GM18498 (cell line): ENCODE results near the gene PIK3CA.
"Not testable (repeated sequence)": the region's sequence is repeated elsewhere in the genome, so short reads cannot be mapped to it uniquely, and the experiment has no call there.

Source experiments
- ATAC-seq: cut with Tn5 transposase; IDR thresholded peaks from one replicate; pipeline ENCODE4 v1.9.1; 2021; ENCODE audit warnings: mild to moderate bottlenecking, moderate library complexity; ENCODE audit not compliant: unreplicated experiment

The PIK3CA gene

DNA sequence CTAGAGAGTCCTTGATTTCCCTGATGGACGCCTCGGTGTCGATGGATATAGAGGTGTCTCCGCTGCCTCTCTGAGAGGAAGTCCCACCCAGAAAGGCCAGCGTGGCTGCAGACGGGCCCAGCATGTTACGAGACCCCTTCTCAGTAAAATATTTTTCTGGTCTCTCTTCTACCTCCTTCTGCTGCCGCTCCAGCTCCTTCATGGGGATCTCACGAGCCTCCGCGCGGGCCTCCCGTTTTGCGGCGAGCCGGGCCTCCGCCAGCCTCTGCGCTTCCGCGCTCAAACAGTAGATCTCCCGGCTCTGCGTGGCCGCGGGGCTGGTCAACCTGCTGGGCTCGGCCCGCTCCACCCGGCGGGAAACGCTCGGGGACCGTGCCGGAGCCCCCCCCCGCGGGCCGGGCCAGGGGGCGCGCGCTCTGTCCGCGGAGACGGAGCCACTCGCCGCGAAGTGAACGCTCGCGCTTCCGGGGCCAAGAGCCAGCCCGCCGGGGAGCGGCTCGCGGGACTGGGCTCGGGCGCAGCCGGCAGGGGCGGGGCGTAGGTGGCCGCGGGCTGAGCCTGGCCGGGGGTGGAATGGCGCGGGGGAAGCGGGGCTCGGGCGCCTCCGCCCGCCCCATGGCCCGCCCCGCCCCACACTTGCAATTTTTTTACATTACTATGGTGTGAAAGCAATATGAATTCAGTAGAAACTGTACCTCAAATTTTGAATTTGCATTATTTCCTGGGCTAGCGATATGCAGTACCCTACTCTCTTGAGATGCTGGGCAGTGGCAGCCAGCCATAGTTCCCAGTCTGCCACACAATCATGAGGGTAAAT, 113.0 kb downstream of the PIK3CA start:
- ATAC-seq: peak; percentile 90

DNA sequence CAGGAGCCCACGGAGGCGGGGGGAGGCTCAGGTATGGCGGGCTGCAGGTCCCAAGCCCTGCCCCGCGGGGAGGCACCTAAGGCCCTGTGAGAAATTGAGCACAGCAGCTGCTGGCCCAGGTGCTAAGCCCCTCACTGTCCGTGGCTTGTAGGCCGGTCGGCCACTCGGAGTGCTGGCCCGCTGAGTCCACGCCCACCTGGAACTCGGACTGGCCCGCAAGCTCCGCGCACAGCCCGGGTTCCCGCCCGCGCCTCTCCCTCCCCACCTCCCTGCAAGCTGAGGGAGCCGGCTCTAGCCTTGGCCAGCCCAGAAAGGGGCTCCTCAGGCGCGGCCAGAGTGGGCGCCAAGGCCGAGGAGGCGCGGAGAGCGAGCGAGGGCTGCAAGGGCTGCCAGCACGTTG, 115.0 kb downstream of the PIK3CA start:
- no peak for ATAC-seq

GRCh38 chr3:179264449-179264848, 116.3 kb downstream of the PIK3CA start:
- ATAC-seq: no peak

DNA sequence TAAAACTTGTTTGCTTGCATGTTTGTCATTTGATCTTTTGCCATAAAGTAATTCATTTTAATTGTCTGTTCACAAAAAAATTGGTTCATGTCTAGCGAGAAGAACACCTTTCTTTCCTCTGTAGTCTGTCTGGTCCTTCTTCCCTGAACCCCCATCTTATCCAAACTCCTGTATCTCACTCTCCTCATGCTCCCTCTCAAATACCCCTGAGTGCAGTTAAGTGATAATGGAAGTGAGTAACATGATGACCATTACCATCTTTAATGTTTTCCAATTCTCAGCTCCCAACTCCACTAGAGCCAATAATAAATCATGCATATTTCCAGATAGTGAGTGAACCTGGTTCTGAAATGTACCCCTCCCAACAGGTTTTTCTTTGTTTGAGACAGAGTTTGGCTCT, 116.9 kb downstream of the PIK3CA start:
- ATAC-seq: no peak

- ATAC-seq: peak; percentile 49
Observed at GRCh38 chr3:179265875-179266274, 117.7 kb downstream of the PIK3CA start.

- no peak for ATAC-seq
Observed at GRCh38 chr3:179266701-179267211, 118.6 kb downstream of the PIK3CA start.

DNA sequence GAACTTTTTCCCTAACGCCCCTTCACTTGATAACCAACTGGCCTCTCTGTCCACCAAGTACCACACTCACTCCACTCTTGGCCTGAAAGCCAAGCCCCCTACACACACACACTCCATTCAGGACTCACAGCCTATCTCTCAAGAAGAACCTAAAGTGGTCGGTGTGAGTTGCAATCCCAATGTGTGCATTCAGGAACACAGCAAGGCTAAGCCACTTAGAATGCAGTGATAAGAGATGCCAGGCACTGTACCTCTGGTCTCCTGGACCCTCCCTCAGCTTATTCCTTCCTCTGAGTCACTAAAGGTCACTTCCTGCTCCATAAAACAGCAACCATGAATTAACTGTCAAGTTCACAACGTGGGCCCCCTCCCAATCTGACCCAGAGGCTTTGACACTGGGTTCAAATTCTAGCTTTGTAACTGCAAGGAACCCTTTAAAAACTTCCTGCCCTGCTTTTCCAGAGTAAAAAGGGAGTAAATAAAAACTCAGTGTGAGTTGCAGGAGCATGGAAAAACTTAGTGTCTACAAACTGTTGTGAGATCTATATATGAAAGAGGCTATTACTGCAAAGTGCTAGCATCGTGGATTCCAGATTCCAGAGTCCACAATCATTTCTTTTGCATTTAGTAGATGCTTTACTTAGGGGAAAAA, 120.4 kb downstream of the PIK3CA start:
- no peak for ATAC-seq

DNA sequence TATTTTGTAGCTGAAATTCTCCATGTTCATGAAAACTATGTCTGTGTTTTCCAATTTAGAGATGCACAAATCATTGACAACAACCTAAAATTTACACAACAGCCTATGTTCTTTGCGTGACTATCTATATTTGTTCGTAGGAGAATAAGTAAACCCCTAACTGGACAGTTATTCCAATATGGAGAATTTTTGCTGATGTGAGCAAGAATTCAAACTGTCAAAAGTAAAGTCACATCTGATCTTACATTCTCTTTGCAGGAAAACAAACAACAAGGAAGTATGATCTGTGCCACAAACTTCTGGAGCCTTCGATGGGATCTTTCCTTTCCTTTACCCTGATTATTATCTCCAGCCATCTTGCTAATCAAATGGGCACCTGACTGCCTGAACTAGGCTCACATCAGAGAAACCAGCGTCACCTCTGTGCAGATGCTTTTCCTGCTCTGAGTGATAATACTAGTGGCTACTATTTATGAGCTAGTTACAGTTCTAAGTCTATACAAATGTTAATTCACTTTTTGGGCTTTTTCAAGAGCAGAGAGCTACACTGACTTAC, 121.1 kb downstream of the PIK3CA start:
- ATAC-seq: no peak

- ATAC-seq: no peak
Observed at GRCh38 chr3:179272385-179272784, 124.2 kb downstream of the PIK3CA start.

GRCh38 chr3:179274434-179274833, 126.3 kb downstream of the PIK3CA start:
- not testable (repeated sequence) for ATAC-seq

DNA sequence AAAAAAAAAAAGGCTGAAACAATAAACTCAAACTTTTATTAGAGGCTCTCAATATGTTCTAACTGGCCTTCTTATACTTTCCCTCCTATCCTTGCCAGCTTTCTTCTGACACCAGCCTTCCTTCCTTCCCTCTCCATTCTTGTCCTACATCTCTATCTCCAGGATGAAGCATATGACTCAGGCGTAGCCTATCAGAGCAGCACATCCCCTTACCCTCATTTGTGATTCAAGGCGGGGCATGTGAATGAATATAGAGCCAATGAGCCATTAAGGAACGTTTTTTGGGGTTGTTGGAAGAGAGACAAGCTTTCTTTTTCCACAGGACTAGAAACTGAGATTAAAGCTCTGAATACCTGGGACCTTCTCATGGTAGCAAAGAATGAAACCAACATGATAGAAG, 127.8 kb downstream of the PIK3CA start:
- no peak for ATAC-seq

- no peak for ATAC-seq
Observed at GRCh38 chr3:179276743-179277142, 128.6 kb downstream of the PIK3CA start.

GRCh38 chr3:179278151-179278550, 130.0 kb downstream of the PIK3CA start:
- ATAC-seq: no peak

- no peak for ATAC-seq
Observed at GRCh38 chr3:179278932-179279693, 131.0 kb downstream of the PIK3CA start.

GRCh38 chr3:179279837-179280236, 131.7 kb downstream of the PIK3CA start:
- no peak for ATAC-seq

GRCh38 chr3:179281825-179282224, 133.7 kb downstream of the PIK3CA start:
- ATAC-seq: no peak

DNA sequence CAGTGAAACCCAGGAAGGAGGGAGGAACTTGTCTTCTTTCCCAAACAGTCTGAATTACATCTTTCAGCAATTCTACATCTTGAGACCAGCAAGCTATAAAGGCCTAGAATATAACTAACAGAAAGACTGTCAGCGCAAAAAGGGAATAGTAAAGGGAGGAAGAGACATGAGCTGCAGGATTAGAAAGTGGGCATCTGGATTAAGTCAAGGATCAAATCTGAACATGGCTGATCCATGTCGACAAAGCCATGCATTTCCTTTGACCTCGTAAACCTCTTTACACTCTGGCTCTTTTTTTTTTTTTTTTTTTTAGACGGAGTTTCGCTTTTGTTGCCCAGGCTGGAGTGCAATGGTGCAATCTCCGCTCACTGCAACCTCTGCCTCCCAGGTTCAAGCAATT, 138.2 kb downstream of the PIK3CA start:
- no peak for ATAC-seq

GRCh38 chr3:179288845-179289244, 140.7 kb downstream of the PIK3CA start:
- no peak for ATAC-seq

DNA sequence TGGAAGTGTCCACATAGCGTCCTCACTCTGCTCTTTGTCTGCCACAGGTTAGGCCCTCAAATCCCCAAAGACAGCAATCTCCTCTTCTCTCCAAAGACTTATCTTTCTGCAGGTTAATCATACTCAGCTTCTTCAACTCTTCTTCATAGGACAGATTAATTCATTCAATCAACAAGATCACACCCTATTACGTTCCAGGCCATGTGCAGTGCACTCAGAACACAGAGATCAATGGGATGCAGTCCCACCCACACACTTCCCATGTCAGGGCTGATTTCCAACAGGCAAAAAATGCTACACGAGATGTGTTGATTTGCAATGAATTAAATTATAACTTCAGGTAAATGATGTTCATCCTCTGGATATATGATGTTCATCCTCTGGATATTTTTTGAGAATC, 141.1 kb downstream of the PIK3CA start:
- no peak for ATAC-seq
